Liver (tissue), 3 donors: ENCODE data around the gene KRTAP5-2.

ENCODE experiments used
- GABPA ChIP-seq, 2 donors: IDR thresholded peaks in 1 of 2; conservative IDR thresholded peaks in 1 of 2; 2 replicates each; pipeline ENCODE4 v1.6.1; 2016; ENCODE audit warnings: antibody characterized with exemption in 2 of 2, mild to moderate bottlenecking in 1 of 2, moderate library complexity in 1 of 2
- HNF4G ChIP-seq: IDR thresholded peaks from 2 replicates; pipeline ENCODE4 v1.6.1; 2016; ENCODE audit warnings: antibody characterized with exemption
- JUND ChIP-seq, 2 donors: IDR thresholded peaks; 2 replicates each; pipeline ENCODE4 v1.6.1; 2016; ENCODE audit warnings: antibody characterized with exemption in 2 of 2
- TAF1 ChIP-seq: conservative IDR thresholded peaks from 2 replicates; pipeline ENCODE4 v1.6.1; 2016; ENCODE audit warnings: antibody characterized with exemption, mild to moderate bottlenecking
- TF ChIP-seq, protein P1 (sequence below): fragments of 150-350 bp; IDR thresholded peaks from 2 replicates; pipeline ENCODE4 v1.5.1; 2017; ENCODE audit warnings: improper control_type of control experiment, low read depth, low read length; ENCODE audit not compliant: missing input control
- TF ChIP-seq, protein P2 (sequence below): IDR thresholded peaks from 2 replicates; pipeline ENCODE4 v1.6.1; 2016; ENCODE audit warnings: antibody characterized with exemption
- TF ChIP-seq, protein P3 (sequence below): IDR thresholded peaks from 2 replicates; pipeline ENCODE4 v1.6.1; 2016; ENCODE audit warnings: antibody characterized with exemption, mild to moderate bottlenecking
- TF ChIP-seq, protein P4 (sequence below): IDR thresholded peaks from 2 replicates; pipeline ENCODE4 v1.6.1; 2016; ENCODE audit warnings: antibody characterized with exemption
- donor health status: healthy.
- donor health status: healthy.

DNA sequence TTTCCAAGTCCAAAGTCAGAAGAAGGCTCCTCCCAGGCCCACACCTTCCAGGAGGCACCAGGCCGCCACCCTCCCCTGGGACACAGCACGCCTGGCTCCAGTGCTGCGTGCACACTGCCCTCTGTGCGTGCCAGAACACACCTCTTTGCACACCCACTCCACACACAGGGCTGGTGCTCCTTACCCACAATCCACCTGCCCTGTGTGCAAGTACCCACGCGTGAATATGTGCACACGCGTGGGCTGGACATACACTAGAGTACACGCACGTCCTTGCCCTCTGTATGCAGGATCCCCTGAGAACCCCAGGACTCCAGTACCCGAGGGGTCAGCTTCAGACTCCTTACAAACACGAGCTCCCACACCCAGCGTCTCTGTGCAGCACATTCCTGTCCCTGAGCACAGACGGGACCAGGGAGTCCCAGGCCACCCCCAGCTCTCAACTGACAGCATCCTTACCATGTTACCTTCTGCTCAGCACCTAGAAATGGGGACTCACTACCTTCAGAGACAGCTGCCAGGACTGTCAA lies 28.8 kb downstream of the KRTAP5-2 start:
- TF ChIP-seq, protein P1, sequence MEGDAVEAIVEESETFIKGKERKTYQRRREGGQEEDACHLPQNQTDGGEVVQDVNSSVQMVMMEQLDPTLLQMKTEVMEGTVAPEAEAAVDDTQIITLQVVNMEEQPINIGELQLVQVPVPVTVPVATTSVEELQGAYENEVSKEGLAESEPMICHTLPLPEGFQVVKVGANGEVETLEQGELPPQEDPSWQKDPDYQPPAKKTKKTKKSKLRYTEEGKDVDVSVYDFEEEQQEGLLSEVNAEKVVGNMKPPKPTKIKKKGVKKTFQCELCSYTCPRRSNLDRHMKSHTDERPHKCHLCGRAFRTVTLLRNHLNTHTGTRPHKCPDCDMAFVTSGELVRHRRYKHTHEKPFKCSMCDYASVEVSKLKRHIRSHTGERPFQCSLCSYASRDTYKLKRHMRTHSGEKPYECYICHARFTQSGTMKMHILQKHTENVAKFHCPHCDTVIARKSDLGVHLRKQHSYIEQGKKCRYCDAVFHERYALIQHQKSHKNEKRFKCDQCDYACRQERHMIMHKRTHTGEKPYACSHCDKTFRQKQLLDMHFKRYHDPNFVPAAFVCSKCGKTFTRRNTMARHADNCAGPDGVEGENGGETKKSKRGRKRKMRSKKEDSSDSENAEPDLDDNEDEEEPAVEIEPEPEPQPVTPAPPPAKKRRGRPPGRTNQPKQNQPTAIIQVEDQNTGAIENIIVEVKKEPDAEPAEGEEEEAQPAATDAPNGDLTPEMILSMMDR, result no peak
- TF ChIP-seq GABPA (IDR thresholded peaks at IDR 0.05 in 1 of 2, conservative IDR thresholded peaks at IDR 0.05 in 1 of 2) (no peak), HNF4G (no peak), TAF1 (no peak), JUND (IDR thresholded peaks at IDR 0.05) (no peak)
- TF ChIP-seq, protein P2, sequence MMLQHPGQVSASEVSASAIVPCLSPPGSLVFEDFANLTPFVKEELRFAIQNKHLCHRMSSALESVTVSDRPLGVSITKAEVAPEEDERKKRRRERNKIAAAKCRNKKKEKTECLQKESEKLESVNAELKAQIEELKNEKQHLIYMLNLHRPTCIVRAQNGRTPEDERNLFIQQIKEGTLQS, result no peak
- TF ChIP-seq, protein P3, sequence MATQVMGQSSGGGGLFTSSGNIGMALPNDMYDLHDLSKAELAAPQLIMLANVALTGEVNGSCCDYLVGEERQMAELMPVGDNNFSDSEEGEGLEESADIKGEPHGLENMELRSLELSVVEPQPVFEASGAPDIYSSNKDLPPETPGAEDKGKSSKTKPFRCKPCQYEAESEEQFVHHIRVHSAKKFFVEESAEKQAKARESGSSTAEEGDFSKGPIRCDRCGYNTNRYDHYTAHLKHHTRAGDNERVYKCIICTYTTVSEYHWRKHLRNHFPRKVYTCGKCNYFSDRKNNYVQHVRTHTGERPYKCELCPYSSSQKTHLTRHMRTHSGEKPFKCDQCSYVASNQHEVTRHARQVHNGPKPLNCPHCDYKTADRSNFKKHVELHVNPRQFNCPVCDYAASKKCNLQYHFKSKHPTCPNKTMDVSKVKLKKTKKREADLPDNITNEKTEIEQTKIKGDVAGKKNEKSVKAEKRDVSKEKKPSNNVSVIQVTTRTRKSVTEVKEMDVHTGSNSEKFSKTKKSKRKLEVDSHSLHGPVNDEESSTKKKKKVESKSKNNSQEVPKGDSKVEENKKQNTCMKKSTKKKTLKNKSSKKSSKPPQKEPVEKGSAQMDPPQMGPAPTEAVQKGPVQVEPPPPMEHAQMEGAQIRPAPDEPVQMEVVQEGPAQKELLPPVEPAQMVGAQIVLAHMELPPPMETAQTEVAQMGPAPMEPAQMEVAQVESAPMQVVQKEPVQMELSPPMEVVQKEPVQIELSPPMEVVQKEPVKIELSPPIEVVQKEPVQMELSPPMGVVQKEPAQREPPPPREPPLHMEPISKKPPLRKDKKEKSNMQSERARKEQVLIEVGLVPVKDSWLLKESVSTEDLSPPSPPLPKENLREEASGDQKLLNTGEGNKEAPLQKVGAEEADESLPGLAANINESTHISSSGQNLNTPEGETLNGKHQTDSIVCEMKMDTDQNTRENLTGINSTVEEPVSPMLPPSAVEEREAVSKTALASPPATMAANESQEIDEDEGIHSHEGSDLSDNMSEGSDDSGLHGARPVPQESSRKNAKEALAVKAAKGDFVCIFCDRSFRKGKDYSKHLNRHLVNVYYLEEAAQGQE, result no peak
- TF ChIP-seq, protein P4, sequence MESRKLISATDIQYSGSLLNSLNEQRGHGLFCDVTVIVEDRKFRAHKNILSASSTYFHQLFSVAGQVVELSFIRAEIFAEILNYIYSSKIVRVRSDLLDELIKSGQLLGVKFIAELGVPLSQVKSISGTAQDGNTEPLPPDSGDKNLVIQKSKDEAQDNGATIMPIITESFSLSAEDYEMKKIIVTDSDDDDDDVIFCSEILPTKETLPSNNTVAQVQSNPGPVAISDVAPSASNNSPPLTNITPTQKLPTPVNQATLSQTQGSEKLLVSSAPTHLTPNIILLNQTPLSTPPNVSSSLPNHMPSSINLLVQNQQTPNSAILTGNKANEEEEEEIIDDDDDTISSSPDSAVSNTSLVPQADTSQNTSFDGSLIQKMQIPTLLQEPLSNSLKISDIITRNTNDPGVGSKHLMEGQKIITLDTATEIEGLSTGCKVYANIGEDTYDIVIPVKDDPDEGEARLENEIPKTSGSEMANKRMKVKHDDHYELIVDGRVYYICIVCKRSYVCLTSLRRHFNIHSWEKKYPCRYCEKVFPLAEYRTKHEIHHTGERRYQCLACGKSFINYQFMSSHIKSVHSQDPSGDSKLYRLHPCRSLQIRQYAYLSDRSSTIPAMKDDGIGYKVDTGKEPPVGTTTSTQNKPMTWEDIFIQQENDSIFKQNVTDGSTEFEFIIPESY, result no peak
